Keratinocyte (primary cell): ENCODE data around the gene FGGY.

Source experiments
- EZH2 ChIP-seq: IDR thresholded peaks from one replicate; pipeline ENCODE4 v1.6.1; 2012; ENCODE audit warnings: inconsistent platforms, mild to moderate bottlenecking, low read length, moderate library complexity
- TF ChIP-seq, protein P1 (sequence below), 3 experiments: IDR thresholded peaks in 1 of 3; conservative IDR thresholded peaks in 1 of 3; optimal IDR thresholded peaks in 1 of 3; 2 replicates in 2 of 3; 3 replicates in 1 of 3; pipeline versions ENCODE3 to v1.5.1; 2011; ENCODE audit warnings: low read length in 3 of 3, mild to moderate bottlenecking in 3 of 3, moderate library complexity in 2 of 3, control low read depth in 1 of 3, inconsistent platforms in 1 of 3; ENCODE audit not compliant: insufficient read depth in 2 of 3; ENCODE audit errors: extremely low read depth in 1 of 3

DNA sequence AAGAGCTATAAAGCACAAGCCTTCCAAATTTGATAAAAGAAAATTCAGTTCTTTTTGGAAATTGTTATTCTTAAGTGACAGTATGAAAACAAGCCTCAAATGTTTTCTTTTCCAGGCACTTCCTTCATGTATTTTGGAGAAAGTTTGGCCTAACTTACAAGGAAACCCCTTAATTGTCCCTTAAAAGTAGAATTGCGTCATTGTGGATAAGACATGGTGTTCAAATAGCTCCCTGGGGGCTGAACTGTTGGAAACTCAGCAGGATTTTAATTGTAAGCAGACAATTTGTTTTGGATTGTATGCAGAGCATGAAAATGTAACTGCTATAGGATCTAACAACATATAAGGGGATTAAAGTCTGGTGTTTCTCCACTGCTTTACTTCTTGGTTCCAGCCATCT is 35.4 kb upstream of the FGGY start:
- TF ChIP-seq, protein P1, sequence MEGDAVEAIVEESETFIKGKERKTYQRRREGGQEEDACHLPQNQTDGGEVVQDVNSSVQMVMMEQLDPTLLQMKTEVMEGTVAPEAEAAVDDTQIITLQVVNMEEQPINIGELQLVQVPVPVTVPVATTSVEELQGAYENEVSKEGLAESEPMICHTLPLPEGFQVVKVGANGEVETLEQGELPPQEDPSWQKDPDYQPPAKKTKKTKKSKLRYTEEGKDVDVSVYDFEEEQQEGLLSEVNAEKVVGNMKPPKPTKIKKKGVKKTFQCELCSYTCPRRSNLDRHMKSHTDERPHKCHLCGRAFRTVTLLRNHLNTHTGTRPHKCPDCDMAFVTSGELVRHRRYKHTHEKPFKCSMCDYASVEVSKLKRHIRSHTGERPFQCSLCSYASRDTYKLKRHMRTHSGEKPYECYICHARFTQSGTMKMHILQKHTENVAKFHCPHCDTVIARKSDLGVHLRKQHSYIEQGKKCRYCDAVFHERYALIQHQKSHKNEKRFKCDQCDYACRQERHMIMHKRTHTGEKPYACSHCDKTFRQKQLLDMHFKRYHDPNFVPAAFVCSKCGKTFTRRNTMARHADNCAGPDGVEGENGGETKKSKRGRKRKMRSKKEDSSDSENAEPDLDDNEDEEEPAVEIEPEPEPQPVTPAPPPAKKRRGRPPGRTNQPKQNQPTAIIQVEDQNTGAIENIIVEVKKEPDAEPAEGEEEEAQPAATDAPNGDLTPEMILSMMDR (optimal IDR thresholded peaks at IDR 0.05 in 1 of 3, IDR thresholded peaks at IDR 0.05 in 1 of 3, conservative IDR thresholded peaks at IDR 0.05 in 1 of 3; ENCODE audit: extremely low read depth in 1 of 3, insufficient read depth in 2 of 3, low read length in 3 of 3): no peak
- TF ChIP-seq EZH2: no peak
